GM10248 (cell line): ENCODE data around the gene TTLL10.

ENCODE experiments used
- CTCF ChIA-PET: fragments of 300-600 bp; sonication (Branson Sonifier 250); formaldehyde crosslinking; extraction: SDS; loops from one replicate; lab custom pipeline; 2021; ENCODE audit warnings: antibody characterized with exemption; lab: Yijun Ruan, JAX
- POLR2A ChIA-PET: fragments of 350-650 bp; sonication (Branson Sonifier 250); formaldehyde crosslinking; extraction: SDS; loops from one replicate; lab custom pipeline; 2020; ENCODE audit warnings: antibody characterized with exemption; lab: Yijun Ruan, JAX
- DNase-seq: peaks from one replicate; pipeline ENCODE4 v3.0.0; 2012; ENCODE audit errors: extremely low spot score
- TF ChIP-seq, protein P1 (sequence below): IDR thresholded peaks from 2 replicates; pipeline ENCODE4 v1.5.1; 2012; ENCODE audit warnings: mild to moderate bottlenecking, low read depth; ENCODE audit errors: extremely low read depth, missing control alignments, control extremely low read depth

Gene TTLL10

DNA sequence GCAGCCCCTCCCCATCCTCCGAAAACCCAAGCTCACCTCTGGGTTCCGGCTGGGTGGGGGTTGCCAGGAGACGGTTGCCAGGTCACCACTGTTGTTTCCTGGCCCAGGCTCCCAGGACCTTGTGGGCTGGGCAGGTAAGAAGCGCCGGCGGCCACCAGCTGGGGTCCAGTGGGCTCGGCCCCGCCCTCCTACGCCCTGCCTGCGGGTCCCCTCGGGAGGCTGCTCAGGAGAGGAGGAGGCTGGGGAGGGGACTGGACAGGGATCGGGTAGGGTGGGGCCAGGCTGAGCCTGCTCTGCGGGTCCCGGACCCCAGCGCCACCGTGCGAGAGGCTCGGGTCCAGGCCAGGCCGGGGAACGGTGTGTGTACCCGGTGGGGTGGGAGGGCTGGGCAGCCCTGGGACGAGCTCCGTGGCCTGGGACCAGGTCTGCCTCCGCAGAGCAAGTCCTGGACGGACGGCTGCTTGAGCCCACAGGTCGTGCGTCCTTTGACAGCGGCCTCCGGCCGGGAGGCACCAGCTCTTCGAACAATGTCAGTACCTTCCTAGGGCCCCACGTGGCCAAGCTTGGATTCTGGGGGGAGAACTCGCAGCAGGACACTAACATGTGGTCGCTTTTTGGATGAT, at the start of gene TTLL10:
Gene TTLL10, plus strand, starts transcription at position 88 of the 623 bp plus-strand sequence. CDS start 5,336 bp downstream, outside the sequence.
- TF ChIP-seq, protein P1, sequence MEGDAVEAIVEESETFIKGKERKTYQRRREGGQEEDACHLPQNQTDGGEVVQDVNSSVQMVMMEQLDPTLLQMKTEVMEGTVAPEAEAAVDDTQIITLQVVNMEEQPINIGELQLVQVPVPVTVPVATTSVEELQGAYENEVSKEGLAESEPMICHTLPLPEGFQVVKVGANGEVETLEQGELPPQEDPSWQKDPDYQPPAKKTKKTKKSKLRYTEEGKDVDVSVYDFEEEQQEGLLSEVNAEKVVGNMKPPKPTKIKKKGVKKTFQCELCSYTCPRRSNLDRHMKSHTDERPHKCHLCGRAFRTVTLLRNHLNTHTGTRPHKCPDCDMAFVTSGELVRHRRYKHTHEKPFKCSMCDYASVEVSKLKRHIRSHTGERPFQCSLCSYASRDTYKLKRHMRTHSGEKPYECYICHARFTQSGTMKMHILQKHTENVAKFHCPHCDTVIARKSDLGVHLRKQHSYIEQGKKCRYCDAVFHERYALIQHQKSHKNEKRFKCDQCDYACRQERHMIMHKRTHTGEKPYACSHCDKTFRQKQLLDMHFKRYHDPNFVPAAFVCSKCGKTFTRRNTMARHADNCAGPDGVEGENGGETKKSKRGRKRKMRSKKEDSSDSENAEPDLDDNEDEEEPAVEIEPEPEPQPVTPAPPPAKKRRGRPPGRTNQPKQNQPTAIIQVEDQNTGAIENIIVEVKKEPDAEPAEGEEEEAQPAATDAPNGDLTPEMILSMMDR: no peak
- DNase-seq: no peak
- ChIA-PET CTCF (interaction anchor here (1.0 to 1.6 kb wide), 2 partner anchors 52 to 189 kb away, joined by 3 to 7 read pairs; no protein-coding TSS in a partner anchor), POLR2A (no interaction called here)

DNA sequence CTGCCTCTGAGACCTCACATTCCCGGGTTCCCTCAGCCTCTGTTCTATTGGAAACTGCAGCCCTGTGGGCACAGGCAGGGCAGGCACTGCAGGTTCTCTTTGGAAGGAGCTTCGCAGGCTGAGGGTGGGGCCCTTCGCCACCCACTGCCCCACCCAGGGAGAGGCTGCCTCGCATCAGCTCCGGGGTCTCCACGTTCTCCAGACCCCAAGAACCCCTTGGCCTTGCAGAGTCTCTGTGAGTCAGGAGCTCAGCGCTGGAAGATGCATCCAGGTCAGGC, 49.2 kb upstream of the TTLL10 start:
- TF ChIP-seq, protein P1: no peak
- CTCF ChIA-PET: interaction anchor here (1.0 to 5.3 kb wide), 5 partner anchors 9 to 168 kb away, joined by 3 to 87 read pairs (median 4); no protein-coding TSS in a partner anchor
- DNase-seq: no peak
- POLR2A ChIA-PET: no interaction called here

DNA sequence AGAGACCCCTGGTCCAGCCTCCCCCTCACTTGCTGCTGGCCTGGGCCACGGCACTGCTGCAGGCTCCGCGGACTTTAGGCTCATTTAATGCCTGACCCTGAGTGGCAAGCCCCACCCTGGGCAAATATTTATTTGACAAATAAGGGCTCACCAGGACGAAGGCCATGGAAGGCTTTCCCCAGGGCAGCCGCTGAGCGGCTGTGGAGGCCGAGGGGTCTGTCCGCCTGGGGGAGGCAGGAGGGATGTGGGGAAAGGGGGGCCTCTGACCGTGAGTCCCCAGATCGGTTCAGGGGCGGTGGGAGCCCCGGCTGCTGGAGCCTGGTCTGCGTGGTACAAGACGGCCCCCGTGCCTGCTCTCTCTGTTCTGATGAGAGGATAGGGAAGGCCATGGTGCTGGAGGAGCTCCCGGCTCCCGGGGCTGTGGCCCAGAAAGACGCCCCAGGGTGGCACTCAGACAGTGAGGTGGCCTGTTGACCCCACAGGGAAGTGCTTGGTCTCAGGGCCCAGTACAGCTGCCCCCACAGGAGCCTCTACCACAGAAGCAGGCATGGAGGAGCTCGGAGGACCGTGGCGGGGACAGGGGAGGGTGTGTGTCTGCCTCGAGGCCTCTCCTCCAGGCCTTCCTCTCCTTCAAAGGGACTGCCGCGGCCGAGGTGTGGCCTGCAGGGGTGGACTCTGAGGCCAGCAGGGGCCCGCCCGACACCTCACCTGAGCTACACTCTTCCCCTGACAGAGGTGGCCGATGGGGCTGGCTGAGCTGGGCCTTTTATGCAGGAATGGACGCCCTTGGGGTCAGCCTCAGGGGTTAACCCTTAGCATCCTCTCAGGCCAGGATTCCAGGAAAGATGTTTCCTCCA, 48.7 kb upstream of the TTLL10 start:
- DNase-seq: no peak
- ChIA-PET POLR2A (interaction anchor here (0.6 kb wide), 1 partner anchor 148 kb away, joined by 5 read pairs; the partner anchor contains the start of gene UBE2J2), CTCF (interaction anchor here (1.0 to 5.3 kb wide), 7 partner anchors 8 to 168 kb away, joined by 3 to 87 read pairs (median 3); no protein-coding TSS in a partner anchor)
- TF ChIP-seq, protein P1: no peak

DNA sequence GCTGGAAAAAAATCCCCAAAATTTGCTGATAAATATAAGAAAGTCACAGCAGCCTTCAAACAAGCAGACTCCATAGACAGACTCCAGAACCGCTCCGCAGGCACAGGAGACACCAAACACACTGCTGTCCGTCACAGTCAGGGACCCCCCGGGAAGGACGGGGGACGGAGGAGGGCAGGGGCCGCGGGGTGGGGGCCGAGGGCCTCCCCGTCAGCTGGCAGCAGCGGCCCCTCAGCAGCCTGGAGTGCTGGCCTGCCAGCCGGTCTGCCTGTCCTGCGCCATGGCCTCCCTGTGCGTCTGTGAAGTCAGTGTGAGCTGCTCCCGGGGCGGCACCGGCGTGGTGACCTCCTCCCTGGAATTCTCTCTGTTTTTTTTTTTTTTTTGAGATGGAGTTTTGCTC, 47.7 kb upstream of the TTLL10 start:
- ChIA-PET CTCF (interaction anchor here (1.2 kb wide), 2 partner anchors 39 to 166 kb away, joined by 3 read pairs; no protein-coding TSS in a partner anchor), POLR2A (no interaction called here)
- DNase-seq: no peak

DNA sequence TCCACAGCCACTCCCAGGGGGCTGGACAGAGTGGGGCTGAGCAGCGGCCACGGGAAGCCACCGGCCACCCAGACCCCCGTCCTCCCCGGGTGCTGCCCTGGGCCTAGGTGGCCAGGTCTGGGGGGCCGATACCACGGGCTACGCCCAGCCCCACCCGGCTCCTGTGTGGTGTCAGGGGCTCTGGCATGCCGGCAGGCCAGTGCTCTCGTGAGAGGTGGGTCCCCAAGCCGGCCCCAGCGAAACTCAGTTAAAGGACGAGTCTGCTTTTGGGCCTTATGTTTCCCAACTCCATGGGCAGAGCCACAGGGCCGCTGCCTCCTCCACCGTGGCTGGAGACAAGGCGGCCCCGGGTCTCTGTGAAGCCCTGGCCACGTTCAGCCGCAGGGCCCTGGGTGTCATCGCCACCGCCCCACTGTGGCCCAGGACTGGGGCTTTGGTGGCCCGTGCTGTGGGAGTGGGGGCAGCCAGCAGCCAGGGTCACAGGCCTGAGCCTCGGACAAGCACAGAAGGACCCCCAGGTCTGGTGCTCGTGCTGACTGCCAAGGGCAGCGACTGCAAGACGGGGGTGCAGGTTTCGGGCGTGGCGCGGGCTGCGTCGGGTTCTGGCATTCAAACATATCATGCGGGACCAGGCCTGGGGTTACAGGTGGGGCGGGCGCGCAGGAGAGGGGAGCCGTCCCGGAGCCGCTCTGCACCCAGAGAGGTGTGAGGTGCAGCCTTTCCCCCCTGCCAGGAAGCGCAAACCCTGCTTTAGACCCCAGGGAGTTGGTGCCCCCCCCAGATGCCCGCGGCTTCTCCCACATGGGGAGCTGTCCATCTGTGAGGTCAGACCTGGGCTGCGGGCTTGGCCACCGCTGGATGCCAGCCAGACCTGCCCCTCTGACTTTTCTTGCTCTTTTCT, 45.9 kb upstream of the TTLL10 start:
- ChIA-PET POLR2A (no interaction called here), CTCF (no interaction called here)
- TF ChIP-seq, protein P1: no peak
- no peak for DNase-seq

More for the DNA sequence above, 47.7 kb upstream of the TTLL10 start:
- TF ChIP-seq, protein P1: no peak
